Glutamatergic neuron (in vitro differentiated cells): Measurements from ENCODE around the gene P2RY12. TPM values are rescaled to one million over a fixed set of nuclear protein-coding genes. Genes with fewer than 3 reads are reported as not detected.

Experiments used
- DNase-seq: peaks from one replicate; pipeline ENCODE4 v3.0.0; 2022
- H3K27ac Mint-ChIP-seq: one replicate; pipeline ENCODE4 v1.8.0; 2020; ENCODE audit warnings: mild to moderate bottlenecking, mixed read lengths, inconsistent platforms; ENCODE audit not compliant: unreplicated experiment
- H3K27me3 Mint-ChIP-seq: one replicate; pipeline ENCODE4 v1.8.0; 2020; ENCODE audit warnings: mild to moderate bottlenecking, moderate library complexity, mixed read lengths, inconsistent platforms; ENCODE audit not compliant: unreplicated experiment
- H3K36me3 Mint-ChIP-seq: one replicate; pipeline ENCODE4 v1.8.0; 2020; ENCODE audit warnings: mild to moderate bottlenecking, mixed read lengths, inconsistent platforms; ENCODE audit not compliant: unreplicated experiment
- H3K4me1 Mint-ChIP-seq: one replicate; pipeline ENCODE4 v1.8.0; 2020; ENCODE audit warnings: mild to moderate bottlenecking, low read depth, mixed read lengths, inconsistent platforms; ENCODE audit not compliant: unreplicated experiment
- H3K4me3 Mint-ChIP-seq: one replicate; pipeline ENCODE4 v1.8.0; 2020; ENCODE audit warnings: mild to moderate bottlenecking, mixed read lengths, inconsistent platforms; ENCODE audit not compliant: unreplicated experiment
- H3K9me3 Mint-ChIP-seq: one replicate; pipeline ENCODE4 v1.8.0; 2020; ENCODE audit warnings: mild to moderate bottlenecking, moderate library complexity, mixed read lengths, inconsistent platforms; ENCODE audit not compliant: unreplicated experiment
- CTCF ChIP-seq: fragments of 200-600 bp; sonication (generic); IDR thresholded peaks from one replicate; pipeline ENCODE4 v1.5.0; 2021; ENCODE audit not compliant: partially characterized antibody, unreplicated experiment
- total RNA-seq: library from RNA; stranded (reverse); fragmentation: NEBNext Ultra II Directional; extraction: Animal tissue kit (Norgen Biotek cat#: 25700); gene quantifications from one replicate; pipeline ENCODE4 v1.2.1, GENCODE V29; 2021; ENCODE audit not compliant: unreplicated experiment

P2RY12 gene
- total RNA-seq, 1 donor from 2014 or later: not detected

GRCh38 chr3:151345859-151346258, 38.7 kb downstream of the P2RY12 start:
- Mint-ChIP-seq H3K36me3 (no peaks in the 10 kb centered on the region), H3K4me1 (no peaks in the 10 kb centered on the region), H3K4me3 (no peak overlapping the region), H3K27me3 (no peaks in the 10 kb centered on the region), H3K27ac (no peak overlapping the region), H3K9me3 (peaks cover 2% of the 10 kb centered on the region)
- no peak for DNase-seq
- TF ChIP-seq CTCF: no peak

GRCh38 chr3:151331696-151332095, 52.9 kb downstream of the P2RY12 start:
- no peak for TF ChIP-seq CTCF
- Mint-ChIP-seq H3K4me3 (no peak overlapping the region), H3K4me1 (no peaks in the 10 kb centered on the region), H3K27me3 (no peaks in the 10 kb centered on the region), H3K36me3 (no peaks in the 10 kb centered on the region), H3K27ac (no peak overlapping the region), H3K9me3 (peaks cover 2% of the 10 kb centered on the region)
- DNase-seq: no peak

DNA sequence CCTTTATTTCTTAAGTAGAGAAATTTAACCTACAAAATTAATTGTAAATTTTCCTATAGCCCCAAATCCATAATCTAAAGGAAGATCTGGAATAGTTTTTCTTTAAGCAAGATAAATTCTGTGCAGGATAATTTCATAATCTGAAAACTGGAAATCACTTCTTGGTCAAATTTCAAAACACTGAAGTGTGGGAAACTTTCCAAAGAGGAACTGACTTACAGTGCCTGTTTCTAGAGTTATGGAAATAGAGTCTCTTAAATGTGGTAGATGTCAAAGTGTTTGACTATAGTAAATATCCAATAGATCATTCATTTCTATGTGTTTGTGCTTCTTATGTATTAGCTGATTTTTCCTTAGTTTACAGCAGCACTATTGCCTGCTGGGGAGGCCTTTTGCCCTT, 53.7 kb downstream of the P2RY12 start:
- H3K9me3 Mint-ChIP-seq: peaks cover 2% of the 10 kb centered on the region
- no peak overlapping the region for H3K4me3 Mint-ChIP-seq

GRCh38 chr3:151330379-151330778, 54.2 kb downstream of the P2RY12 start:
- no peak for TF ChIP-seq CTCF
- Mint-ChIP-seq H3K4me3 (no peak overlapping the region), H3K27me3 (no peaks in the 10 kb centered on the region), H3K27ac (no peak overlapping the region), H3K9me3 (peaks cover 2% of the 10 kb centered on the region), H3K36me3 (no peaks in the 10 kb centered on the region), H3K4me1 (no peaks in the 10 kb centered on the region)
- no peak for DNase-seq

More for the DNA sequence above, 53.7 kb downstream of the P2RY12 start:
- DNase-seq: no peak
- Mint-ChIP-seq H3K27me3 (no peaks in the 10 kb centered on the region), H3K4me1 (no peaks in the 10 kb centered on the region), H3K27ac (no peak overlapping the region), H3K36me3 (no peaks in the 10 kb centered on the region)
- no peak for TF ChIP-seq CTCF

DNA sequence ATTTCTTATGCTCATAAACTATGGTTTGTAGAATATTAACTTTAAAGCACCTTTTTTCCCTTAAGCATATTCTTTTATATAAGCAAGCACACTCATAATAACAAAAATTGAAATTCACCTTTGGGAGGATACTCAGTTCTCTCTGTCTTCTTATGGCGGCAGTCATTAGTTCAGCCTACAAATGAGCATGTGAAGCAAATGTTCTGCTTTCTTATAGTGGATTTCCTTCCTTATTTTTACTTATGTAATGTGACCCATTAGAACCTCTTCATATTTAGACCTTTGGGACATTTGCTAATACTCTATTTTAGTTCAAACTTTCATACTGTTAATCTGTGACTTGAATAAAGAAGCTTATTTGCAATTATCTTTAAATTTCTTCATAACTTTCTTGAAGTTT, 55.2 kb downstream of the P2RY12 start, which contains the start of gene P2RY13:
Gene P2RY13 (minus strand): TSS at position 187 of the 400 bp plus-strand sequence. CDS start 21 bp downstream, at position 166.
- no peak for DNase-seq
- no peak for TF ChIP-seq CTCF
- H3K9me3 Mint-ChIP-seq: no peaks in the 10 kb centered on the region
- no peaks in the 10 kb centered on the region for H3K4me1 Mint-ChIP-seq
- no peaks in the 10 kb centered on the region for H3K27me3 Mint-ChIP-seq
- no peaks in the 10 kb centered on the region for H3K36me3 Mint-ChIP-seq
- no peak within 1 kb of the TSS for H3K27ac Mint-ChIP-seq
- H3K4me3 Mint-ChIP-seq: no peak within 1 kb of the TSS
